HG03175 (cell line): ENCODE data around the gene GALNT6.
A peak's percentile ranks its signal among the peaks of the same experiment; 100 is the strongest.

Experiments
- ATAC-seq: cut with Tn5 transposase; IDR thresholded peaks from one replicate; pipeline ENCODE4 v1.9.1; 2021; ENCODE audit warnings: mild to moderate bottlenecking, moderate library complexity; ENCODE audit not compliant: unreplicated experiment

GALNT6 gene

DNA sequence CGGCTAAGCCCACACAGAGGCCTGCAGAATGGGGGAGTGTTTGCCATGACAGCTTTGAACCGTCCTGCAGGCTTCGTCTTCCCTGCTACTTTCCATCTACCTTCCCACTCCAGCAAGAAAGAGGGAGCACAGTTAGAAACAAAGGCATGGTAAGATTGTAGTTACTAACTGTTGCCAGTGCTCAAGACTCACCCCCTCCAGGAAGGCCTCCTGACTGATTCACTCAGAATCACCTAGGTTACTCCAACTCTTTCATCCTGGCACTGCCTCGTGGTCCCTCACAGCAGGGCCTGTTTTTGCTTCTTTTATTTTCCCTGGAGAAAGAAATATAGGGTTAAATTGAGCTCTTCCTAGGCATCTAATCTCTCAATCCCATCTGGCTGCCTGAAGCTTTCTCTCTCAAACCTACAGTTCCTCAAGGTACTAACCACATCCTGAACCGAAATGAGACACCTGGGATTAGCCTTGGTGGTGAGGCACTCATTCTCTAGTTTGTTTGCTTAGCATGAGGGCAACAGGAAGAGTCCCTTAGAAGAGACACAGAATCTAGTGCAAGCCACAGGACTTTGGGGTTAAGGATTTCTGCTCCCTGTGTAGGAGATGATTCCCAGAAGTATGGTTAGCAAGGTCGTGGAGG is 7.8 kb downstream of the GALNT6 start:
- ATAC-seq, result no peak

DNA sequence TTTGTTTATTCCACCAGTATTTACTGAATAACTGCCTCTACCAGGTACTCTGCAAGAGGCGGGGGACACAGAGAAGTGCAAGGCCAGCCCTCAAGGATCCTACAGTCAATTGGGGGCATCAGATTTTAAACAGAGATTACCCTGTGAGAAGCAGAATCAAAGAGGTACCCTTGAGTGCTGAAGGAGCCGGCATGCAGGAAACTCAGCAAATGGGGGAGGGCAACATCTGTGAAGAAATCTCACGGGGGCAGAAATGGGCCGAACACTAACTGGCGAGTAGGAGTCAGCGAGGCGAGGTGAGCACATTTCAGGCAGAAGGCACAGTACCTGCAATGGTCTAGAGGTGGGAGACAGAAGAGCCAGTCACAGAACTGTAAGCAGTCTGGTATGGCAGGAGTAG is 9.0 kb downstream of the GALNT6 start:
- ATAC-seq, result no peak

DNA sequence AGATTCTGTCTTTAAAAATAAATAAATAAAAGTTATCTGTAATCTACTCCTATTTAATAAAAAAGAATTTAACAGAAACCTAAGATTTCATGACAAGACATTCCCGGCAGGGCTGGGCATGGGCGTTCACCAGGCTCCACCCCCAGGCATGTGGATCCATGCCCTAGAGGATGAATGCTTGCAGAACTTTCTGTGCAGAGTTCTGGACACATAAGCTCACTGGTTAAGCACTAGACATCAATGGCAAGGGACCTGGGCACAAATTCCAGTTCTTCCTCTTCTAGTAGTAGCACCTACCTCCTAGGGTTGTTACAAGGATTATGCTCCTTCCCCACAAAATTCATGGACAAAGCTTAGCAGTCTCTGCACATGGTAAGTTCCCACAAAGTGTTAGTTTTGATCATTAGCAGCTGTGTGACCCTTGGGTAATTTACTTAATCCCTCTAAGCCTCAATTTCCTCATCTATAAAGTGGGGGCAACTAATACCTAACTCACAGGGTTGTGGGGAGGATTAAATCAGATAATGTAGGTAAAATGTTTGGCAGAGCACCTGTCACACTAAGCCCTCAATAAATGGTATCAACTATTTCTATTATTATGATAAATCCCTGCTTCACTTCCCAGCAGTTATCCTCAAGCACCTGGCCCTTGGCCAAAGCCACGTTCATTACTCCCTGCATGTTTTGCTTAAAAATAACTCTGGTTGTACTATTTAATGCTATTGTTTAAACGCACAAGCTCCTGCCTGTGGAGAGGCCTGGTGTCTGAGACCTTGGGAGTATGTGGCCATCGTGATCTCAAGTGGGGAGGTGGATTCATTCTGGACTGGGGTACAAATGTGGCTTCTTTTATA is 9.8 kb downstream of the GALNT6 start:
- ATAC-seq, result no peak

DNA sequence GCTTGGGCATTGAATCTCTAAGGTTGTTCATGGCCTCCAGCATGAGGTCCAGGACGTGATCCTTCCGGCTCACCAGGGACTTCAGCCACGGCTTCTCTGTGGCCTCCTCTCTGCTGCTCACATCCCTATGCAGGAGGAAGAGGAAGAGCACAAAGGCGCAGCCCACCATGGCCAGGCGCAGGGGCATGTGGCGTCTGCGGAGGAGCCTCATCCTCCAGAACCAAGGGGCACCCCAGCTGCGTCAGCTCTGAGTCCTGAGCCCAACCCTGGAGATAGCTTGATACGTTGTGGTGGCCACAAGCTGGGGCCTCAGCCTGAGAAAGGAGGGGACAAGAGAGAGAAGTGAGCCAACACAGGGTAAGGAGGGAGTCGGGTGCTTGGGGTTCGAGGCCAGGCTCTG is 11.6 kb downstream of the GALNT6 start:
- ATAC-seq, result no peak

DNA sequence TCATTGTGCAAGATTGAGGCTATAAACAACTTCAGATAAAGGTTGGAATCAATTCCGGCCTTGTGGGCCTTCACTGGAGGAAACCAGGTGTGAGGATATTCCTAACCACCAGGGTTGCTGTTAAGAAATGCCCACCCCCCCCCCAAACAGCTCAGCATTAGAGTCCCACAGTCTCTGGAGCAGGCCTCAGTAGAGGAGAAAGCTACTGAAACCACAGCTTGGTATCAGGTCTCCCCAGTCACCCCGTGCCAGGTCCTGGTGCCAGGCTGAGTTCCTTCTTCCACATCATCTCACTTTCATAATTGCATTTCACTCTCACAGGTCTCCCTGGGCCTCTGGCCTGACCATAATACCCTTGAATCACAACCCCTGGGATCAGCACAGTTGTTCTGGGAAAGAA is 12.5 kb downstream of the GALNT6 start:
- no peak for ATAC-seq

DNA sequence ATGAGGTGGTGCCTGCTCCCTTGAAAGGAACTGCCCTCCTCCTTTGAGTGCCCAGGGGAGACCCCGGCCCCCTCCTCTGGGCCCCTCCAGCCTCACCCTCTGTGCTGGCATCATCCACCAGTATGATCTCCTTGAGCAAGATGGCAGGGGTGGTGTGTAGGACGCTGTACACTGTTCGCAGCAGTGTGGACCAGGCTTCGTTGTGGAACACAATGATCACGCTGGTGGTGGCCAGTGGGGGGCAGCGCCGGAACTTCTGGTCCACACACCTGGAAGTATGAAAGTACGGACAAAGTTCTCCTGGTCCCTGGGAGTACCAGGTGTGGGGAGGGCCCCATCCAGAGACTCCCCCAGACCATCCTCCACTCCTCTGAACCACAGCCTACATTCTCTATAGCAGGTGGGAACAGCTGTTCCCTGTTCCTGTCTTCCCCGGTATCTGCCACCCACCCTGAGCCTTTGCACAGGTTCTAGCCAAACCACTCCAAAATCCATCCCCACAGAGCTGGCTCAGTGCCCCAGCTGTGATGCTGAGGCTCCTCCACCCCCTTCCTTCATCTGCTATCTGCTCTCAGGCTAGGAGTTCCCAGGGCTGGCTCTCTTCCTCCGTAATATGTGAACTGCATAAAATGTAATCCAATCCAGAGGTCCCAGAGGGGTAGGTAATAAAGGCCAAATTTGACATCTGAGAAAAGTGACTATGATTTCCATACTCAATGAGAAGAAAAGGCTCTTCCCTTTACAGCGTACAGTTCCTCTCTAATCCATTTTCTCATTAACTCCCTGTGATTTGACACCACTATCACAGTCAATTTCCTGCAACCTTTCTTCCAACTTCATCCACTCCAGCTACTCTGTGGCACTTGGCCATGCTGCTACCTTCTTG is 13.9 kb downstream of the GALNT6 start:
- no peak for ATAC-seq

DNA sequence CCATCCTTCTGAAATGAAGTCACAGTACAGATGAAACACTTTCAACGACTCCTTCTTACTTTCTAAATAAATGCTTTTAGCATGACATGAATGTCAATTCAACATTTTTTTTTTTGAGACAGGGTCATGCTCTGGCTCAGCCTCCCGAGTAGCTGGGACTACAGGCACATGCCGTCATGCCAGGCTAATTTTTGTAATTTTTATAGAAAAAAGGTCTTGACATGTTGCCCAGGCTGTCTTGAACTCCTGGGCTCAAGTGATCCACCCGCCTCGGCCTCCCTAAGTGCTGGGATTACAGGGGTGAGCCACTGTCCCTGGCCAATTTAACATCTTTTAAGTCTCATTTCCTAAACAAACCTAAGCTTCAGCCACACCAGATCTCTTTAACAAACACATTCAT is 16.4 kb downstream of the GALNT6 start:
- no peak for ATAC-seq

DNA sequence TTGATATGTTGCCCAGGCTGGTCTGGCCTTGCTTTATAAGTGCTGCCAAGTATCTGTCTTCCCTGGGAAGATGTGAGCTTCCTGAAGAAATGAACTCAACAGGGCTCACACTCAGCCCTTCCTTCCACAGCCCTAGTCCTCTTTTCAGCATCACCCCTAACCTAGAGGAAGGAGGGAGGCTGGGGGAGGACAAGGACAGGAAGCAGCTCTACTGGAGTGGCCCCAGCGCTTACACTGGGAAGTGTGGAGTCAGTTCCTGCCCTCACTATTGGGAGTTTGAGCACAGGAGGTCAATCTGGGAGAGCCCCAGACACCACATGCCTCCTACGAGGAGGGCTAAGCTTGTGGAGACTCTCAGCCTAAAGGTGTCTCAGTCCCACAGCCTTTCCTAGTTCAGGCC is 16.8 kb downstream of the GALNT6 start:
- no peak for ATAC-seq

DNA sequence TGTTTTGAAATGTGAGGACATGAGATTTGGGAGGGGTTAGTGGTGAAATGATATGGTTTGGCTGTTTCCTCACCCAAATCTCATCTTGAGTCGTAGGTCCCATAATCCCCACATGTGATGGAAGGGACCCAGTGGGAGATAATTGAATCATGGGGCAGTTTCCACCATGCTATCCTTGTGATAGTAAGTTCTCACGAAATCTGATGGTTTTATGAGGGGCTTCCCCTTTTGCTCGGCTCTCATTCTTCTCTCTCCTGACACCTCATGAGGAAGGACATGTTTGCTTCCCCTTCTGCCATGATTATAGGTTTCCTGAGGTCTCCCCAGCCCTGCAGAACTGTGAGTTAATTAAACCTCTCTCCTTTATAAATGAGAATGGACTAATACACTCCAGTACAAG is 18.0 kb downstream of the GALNT6 start:
- ATAC-seq, result no peak

DNA sequence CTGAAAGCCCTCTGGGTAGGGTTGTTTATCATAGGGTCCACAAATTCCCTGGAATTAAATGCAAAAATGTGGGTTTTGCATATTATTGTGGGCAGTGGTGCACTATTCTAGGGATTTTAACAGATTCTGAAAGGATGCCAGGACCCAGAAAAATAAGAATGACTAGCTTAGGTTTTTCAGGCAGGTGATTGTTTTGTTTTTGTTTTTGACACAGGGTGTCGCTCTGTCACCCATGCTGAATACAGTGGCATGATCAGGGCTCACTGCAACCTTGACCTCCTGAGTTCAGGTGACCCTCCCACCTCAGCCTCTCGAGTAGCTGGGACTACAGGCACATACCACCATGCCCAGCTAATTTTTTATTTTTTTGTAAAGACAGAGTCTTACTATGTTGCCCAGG is 19.2 kb downstream of the GALNT6 start:
- ATAC-seq, result no peak

DNA sequence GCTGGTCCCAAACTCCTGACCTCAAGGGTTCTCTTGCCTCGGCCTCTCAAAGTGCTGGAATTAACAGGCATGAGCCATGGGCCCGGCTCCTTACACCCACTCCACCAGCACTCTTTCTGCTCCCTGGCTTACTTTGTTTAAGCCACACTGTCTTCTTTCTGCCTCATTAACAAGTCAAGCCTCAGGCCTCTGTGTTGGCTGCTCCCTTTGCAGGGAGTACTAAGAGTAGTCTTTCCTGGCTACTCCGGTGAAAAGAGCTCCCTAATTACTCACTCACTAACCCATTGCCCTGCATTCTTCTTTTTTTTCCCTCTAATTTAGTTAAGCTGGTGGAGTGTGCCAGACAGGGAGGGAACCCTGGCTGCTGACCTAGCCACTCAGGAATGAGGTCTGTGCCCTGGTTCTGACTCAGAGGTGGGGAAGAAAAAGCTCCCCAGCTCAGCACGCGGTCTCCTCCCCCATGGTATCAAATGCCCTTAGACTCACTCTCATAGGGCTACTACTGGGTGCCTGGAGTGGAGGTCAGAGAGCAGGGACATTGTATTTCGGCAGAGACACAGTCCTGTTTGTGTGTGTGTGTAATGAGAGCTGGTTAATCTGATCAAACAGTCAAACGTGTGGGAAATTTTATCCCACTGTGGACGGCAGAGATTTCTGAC is 19.8 kb downstream of the GALNT6 start:
- no peak for ATAC-seq

DNA sequence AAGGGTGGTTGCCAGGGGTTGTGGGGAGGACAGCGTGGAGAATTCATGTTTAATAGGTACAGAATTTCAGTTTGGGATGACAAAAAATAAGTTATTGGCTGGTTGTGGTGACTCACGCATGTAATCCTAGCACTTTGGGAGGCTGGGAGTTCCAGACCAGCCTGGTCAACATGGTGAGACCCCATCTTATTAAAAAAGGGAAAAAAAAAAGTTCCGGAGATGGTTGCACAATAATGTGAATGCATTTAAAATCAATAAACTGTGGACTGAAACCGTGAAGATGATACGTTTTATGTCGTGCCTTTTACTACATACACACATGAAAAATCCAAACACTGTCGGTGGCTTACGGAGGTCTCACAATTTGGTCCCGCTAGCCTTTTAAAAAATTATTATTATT is 20.5 kb downstream of the GALNT6 start:
- ATAC-seq, result no peak

DNA sequence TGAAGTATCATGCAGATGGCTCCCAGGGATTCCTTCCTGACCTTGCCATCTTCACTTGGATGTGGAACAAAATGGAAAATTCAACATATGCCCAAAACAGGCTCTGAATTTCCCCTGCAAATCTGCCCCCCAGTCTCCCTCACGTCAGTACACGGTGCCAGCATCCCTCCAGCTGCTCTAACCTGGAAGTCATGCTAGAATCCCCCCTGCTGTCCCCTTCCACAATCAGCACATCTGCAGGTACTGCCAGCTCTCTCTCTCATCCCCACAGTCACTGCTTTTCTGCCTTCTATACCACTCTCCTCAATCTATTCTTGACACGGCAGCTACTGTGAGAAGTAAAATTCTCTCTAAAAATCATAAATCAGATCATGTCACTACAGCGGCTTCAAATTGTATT is 21.6 kb downstream of the GALNT6 start:
- ATAC-seq, result no peak

DNA sequence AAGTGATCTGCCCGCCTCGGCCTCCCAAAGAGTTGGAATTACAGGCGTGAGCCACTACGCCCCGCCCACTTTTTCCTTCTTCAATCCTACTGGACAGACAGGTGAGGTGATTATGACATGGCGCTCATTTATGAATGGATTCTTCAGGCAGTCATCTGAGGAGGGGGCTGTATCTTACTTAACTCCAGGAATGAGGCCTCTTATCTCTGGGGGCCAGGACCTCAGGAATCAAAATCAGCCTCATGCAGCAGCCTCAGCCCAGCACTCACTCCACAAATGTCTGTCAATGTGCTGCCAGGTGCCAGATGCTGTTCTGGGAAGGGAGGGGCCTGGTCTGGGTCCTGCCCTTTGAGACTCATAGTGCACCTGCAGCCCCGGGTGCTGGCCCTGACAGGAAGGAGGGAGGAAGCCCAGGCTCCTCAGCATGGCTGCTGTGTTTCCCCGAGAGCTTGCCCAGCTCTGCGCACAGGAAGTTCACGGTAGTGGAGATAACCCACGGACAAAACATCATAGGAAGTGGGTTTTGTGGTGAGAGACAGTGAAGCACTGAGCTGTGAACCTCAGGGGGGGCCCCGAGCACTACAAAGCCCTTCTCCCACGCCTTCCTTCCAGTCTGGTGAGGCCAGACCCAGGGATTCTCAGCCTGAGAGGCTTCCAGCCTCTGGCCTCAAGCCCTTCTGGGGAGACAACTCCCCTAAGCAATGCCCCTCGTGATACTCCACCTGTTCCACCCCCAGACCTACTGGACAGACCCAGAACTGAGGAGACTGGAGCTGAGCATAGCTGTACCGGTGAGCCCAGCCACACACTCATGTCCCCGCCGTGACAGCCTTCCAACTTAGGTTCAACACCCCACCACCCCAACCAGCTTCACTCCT is 22.3 kb downstream of the GALNT6 start:
- ATAC-seq, result peak; percentile 99

DNA sequence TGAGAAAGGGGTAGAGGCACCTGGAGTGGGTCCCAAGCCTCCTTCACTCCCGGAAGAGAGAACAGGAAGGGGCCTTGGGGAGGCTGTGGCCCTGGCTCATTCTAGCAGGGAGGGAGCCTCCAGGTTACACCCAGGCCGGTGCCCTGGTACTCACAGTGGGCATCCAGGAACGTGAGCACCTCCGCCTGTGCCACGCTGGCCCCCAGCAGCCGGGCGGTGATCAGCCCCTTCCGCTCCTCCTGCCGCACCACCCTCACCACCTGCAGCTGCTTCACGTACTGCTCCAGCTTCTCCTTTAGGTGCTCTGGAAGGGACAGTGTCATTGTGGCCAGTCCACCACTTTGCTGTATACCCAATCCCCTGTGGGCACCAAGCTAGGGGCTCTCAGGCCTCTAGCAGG is 25.9 kb downstream of the GALNT6 start:
- no peak for ATAC-seq

DNA sequence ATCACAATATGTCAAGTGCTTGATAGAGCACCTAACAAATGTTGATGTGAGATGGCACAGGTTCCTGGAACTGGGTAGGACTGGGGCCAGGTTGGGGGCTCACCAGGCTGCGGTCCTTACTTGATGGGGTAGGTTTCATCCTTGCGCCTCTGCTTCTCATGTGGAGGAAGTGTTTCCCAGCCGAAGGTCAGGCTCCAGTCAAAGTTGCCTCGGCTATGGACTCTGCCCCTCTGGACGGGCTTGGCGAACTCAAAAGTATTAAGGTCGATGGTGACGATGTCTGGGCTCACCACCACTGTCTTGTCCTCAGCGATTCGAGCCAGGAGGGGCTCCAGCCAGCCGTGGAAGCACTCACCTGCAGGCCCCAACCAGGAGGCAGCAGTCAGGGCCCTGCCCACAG is 27.2 kb downstream of the GALNT6 start:
- ATAC-seq, result no peak

DNA sequence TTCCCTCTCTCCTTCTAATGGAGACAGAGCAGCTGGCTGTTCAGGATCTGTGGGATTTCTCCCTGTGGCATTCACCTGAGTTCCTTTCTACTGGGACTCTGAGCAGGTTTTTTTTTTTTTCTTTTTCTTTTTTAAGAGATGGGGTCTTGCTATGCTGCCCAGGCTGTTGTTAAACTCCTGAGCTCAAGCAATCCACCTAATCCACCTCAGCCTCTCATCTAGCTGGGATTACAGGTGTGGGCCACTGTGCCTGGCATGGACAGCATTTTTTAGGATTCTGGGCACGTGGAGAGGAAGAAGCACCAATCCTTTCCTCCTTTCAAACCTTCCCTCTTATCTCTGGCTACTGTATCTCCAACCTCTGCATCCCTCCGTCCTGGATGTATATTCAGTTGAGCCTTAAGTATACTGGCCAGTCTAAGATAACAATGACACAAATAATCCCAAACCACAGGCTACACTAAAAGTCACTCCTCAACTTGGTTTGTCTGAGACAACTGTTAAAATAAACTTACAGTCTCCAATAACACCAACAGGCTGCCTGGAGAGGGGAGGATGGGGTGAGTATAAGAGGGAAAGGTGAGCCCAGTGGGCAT is 28.4 kb downstream of the GALNT6 start:
- no peak for ATAC-seq

DNA sequence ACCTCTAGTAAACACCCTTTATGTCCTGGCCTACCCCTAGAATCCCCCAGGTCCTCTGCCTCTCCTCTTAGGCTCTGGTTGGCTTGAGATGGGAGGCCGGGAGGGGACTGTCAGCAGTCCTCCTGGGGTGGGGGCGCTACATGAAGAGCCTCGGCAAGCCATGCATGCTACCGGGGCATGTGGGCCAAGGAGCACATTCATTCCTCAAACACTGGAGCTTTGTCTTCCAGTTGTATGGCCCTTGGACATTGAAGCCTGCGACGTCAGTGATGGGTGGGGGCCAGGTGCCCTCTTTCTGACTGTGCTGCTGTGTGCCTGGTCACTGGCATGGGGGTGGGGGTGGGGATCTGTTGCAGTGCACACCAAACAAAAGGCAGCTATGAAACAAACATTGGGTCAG is 28.9 kb downstream of the GALNT6 start:
- ATAC-seq, result no peak

DNA sequence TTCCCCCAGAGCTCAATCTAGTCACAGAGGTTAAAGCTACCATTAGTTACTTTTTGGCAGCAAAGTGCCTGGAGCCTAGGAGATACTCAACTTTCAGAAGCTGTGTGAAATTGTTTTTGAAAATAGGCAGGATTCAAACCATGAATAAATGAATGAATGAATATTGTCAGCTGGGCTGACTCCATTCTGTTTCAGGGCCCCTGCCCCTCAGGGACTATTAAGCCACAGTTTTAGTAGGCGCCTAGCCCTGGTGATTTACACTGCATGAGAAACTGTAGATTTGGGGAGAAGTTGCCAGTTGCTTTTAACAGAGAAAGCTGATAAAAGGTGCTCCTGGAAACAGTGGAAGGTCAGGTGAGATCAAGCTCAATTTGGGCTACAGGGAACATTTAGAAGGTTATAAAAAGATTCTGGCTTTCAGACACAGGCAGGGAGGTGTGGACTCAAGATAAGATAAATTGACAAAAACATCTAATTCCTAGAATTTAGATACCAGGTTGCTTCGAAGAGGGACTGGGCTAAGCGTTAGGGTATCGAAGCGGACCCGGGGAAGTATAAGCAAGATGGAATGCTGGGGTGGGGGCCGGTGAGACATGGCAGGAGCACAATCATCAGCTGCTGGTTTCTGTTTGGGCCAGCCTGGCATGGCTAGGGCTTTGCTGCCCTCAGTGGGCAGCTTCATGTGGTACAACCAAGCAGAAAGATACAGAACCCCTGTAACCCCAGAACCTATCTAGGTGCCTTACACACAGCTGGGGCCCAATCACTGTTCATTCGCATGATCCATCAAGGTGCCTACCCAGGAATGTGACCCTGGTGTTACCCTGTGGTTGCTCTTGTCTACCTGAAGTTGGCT is 29.8 kb downstream of the GALNT6 start:
- ATAC-seq, result no peak
